GM23338 (cell line): ENCODE results near the gene VPS41. TPM values are rescaled to one million over a fixed set of nuclear protein-coding genes. Genes with fewer than 3 reads are reported as not detected.

Source experiments
- ATAC-seq: fragments of 200-7000 bp; cut with Tn5 transposase; 3 replicates; pipeline ENCODE4 v1.9.1; 2020
- DNase-seq: peaks from one replicate; pipeline ENCODE4 v3.0.0-alpha.2; 2015; ENCODE audit warnings: low spot score
- H2AFZ ChIP-seq: fragments of 200-600 bp; sonication (generic); 2 replicates; pipeline ENCODE4 v1.8.0; 2016; ENCODE audit warnings: antibody characterized with exemption, mild to moderate bottlenecking, moderate library complexity
- H3F3A ChIP-seq: fragments of 200-600 bp; sonication (generic); replicated peaks from 2 replicates; pipeline ENCODE4 v1.8.0; 2017; ENCODE audit warnings: antibody characterized with exemption, mixed run types, low read depth
- H3K27ac ChIP-seq: fragments of 200-600 bp; sonication (generic); 2 replicates; pipeline ENCODE4 v1.6.1; 2016; ENCODE audit warnings: low read depth
- H3K27me3 ChIP-seq: fragments of 200-600 bp; sonication (generic); 2 replicates; pipeline ENCODE4 v1.8.0; 2016; ENCODE audit warnings: mild to moderate bottlenecking, mixed run types, moderate library complexity; ENCODE audit not compliant: insufficient read depth
- H3K36me3 ChIP-seq: fragments of 200-600 bp; sonication (generic); 2 replicates; pipeline ENCODE4 v1.8.0; 2016; ENCODE audit warnings: mild to moderate bottlenecking; ENCODE audit not compliant: insufficient read depth
- H3K4me1 ChIP-seq: fragments of 200-600 bp; sonication (generic); 2 replicates; pipeline ENCODE4 v1.8.0; 2016; ENCODE audit warnings: mild to moderate bottlenecking, moderate library complexity; ENCODE audit not compliant: insufficient read depth
- H3K4me2 ChIP-seq: fragments of 200-600 bp; sonication (generic); 2 replicates; pipeline ENCODE4 v1.7.1; 2017; ENCODE audit warnings: mixed run types
- H3K4me3 ChIP-seq: fragments of 200-600 bp; sonication (generic); 2 replicates; pipeline ENCODE4 v1.6.1; 2016; ENCODE audit warnings: mixed run types
- H3K79me2 ChIP-seq: fragments of 200-600 bp; sonication (generic); replicated peaks from 2 replicates; pipeline ENCODE4 v1.8.0; 2017; ENCODE audit warnings: mild to moderate bottlenecking; ENCODE audit not compliant: insufficient read depth
- H3K9me2 ChIP-seq: fragments of 200-600 bp; sonication (generic); 2 replicates; pipeline ENCODE4 v1.8.0; 2017; ENCODE audit not compliant: insufficient read depth
- H4K20me1 ChIP-seq: fragments of 200-600 bp; sonication (generic); replicated peaks from 2 replicates; pipeline ENCODE4 v1.8.0; 2017; ENCODE audit warnings: mild to moderate bottlenecking; ENCODE audit not compliant: insufficient read depth
- H3K27ac Mint-ChIP-seq: 2 replicates; pipeline ENCODE4 v1.8.0; 2020; ENCODE audit warnings: inconsistent platforms, mild to moderate bottlenecking, moderate library complexity, mixed read lengths
- H3K27me3 Mint-ChIP-seq: 3 replicates; pipeline ENCODE4 v1.8.0; 2022; ENCODE audit warnings: low read depth, mild to moderate bottlenecking, moderate library complexity, mixed read lengths, inconsistent platforms; ENCODE audit not compliant: insufficient read depth, poor library complexity
- H3K36me3 Mint-ChIP-seq: 3 replicates; pipeline ENCODE4 v1.8.0; 2021; ENCODE audit warnings: low read depth, mild to moderate bottlenecking, inconsistent platforms, moderate library complexity, mixed read lengths
- H3K4me1 Mint-ChIP-seq: 3 replicates; pipeline ENCODE4 v1.8.0; 2020; ENCODE audit warnings: mild to moderate bottlenecking, inconsistent platforms, mixed read lengths
- H3K4me3 Mint-ChIP-seq: 3 replicates; pipeline ENCODE4 v1.8.0; 2021; ENCODE audit warnings: moderate library complexity, mild to moderate bottlenecking, inconsistent platforms, mixed read lengths
- H3K9me3 Mint-ChIP-seq: 3 replicates; pipeline ENCODE4 v1.8.0; 2020; ENCODE audit warnings: moderate library complexity, mild to moderate bottlenecking, inconsistent platforms, mixed read lengths
- CREB1 ChIP-seq: fragments of 250-450 bp; sonication (Bioruptor Pico); IDR thresholded peaks from 2 replicates; pipeline ENCODE4 v1.5.0; 2020; ENCODE audit warnings: low read depth, mild to moderate bottlenecking, moderate library complexity
- CTCF ChIP-seq, 2 experiments: fragments of 200-600 bp in 1 of 2; sonication (generic) in 1 of 2; conservative IDR thresholded peaks; 2 replicates each; pipeline versions ENCODE4 v1.5.1 to v1.6.1; 2016 to 2017; ENCODE audit warnings: antibody characterized with exemption in 2 of 2, low read depth in 2 of 2, mild to moderate bottlenecking in 2 of 2, moderate library complexity in 1 of 2
- ETS1 ChIP-seq: IDR thresholded peaks from 2 replicates; pipeline ENCODE4 v1.6.1; 2016; ENCODE audit warnings: antibody characterized with exemption
- EZH2 ChIP-seq: fragments of 200-600 bp; sonication (generic); IDR thresholded peaks from one replicate; pipeline ENCODE4 v1.8.0; 2017; ENCODE audit warnings: antibody characterized with exemption, mild to moderate bottlenecking, low read depth; ENCODE audit not compliant: unreplicated experiment
- JUNB ChIP-seq: IDR thresholded peaks from one replicate; pipeline ENCODE4 v1.6.1; 2016; ENCODE audit warnings: antibody characterized with exemption; ENCODE audit not compliant: unreplicated experiment
- NANOG ChIP-seq: IDR thresholded peaks from 2 replicates; pipeline ENCODE4 v1.6.1; 2016; ENCODE audit warnings: antibody characterized with exemption, borderline replicate concordance
- POLR2AphosphoS5 ChIP-seq: IDR thresholded peaks from 2 replicates; pipeline ENCODE4 v1.6.1; 2016; ENCODE audit warnings: antibody characterized with exemption, low read depth
- REST ChIP-seq: IDR thresholded peaks from one replicate; pipeline ENCODE4 v1.6.1; 2018; ENCODE audit warnings: antibody characterized with exemption; ENCODE audit not compliant: unreplicated experiment
- STAT1 ChIP-seq: IDR thresholded peaks from one replicate; pipeline ENCODE4 v1.6.1; 2016; ENCODE audit warnings: antibody characterized with exemption; ENCODE audit not compliant: unreplicated experiment
- ZNF114 ChIP-seq: fragments of 250-450 bp; sonication (Bioruptor Pico); IDR thresholded peaks from 2 replicates; pipeline ENCODE4 v1.5.0; 2020; ENCODE audit warnings: mild to moderate bottlenecking, moderate library complexity
- ZNF331 ChIP-seq: fragments of 250-450 bp; sonication (Bioruptor Pico); IDR thresholded peaks from 2 replicates; pipeline ENCODE4 v1.5.0; 2020; ENCODE audit warnings: low read depth, mild to moderate bottlenecking, moderate library complexity
- polyA plus RNA-seq: library from polyadenylated mRNA; unstranded; fragments of >200 nt; fragmentation: Nextera tagmentation; extraction: Ambion mirVana; gene quantifications from 2 replicates; pipeline ENCODE4 v1.2.1, GENCODE V29; 2016
- total RNA-seq: library from RNA; depleted of rRNA; stranded (reverse); fragments of >200 nt; shearing (Covaris generic); gene quantifications from 2 replicates; pipeline ENCODE4 v1.2.3, GENCODE V29; 2014

The VPS41 gene
- total and polyA plus RNA-seq, 2 experiments from 2014 or later, result 20.2 to 41.2 TPM

GRCh38 chr7:38699471-38699870 lies 209.5 kb downstream of the VPS41 start:
- H3K36me3 Mint-ChIP-seq, result peaks cover 4% of the 10 kb centered on the region; the same call in 1 of the 3 replicates
- H3K27ac ChIP-seq, result no peak overlapping the region
- no peak overlapping the region for H3K27ac Mint-ChIP-seq
- no peak overlapping the region for H2AFZ ChIP-seq
- no peaks in the 10 kb centered on the region for H3K27me3 ChIP-seq
- no peaks in the 10 kb centered on the region for H3K27me3 Mint-ChIP-seq
- DNase-seq, result no peak
- no peak overlapping the region for H3K4me3 Mint-ChIP-seq
- ATAC-seq, result no peak
- no peaks in the 10 kb centered on the region for H4K20me1 ChIP-seq
- peaks cover 2% of the 10 kb centered on the region; the same call in 1 of the 3 replicates for H3K9me3 Mint-ChIP-seq
- H3K4me1 ChIP-seq, result no peaks in the 10 kb centered on the region
- H3K79me2 ChIP-seq, result no peaks in the 10 kb centered on the region
- no peak overlapping the region for H3K4me3 ChIP-seq
- H3K4me1 Mint-ChIP-seq, result no peaks in the 10 kb centered on the region
- H3F3A ChIP-seq, result no peaks in the 10 kb centered on the region
- no peaks in the 10 kb centered on the region for H3K36me3 ChIP-seq
- TF ChIP-seq STAT1 (no peak), POLR2AphosphoS5 (no peak), CREB1 (CRISPR knock-in tag) (no peak), ZNF114 (CRISPR knock-in tag) (no peak), ZNF331 (CRISPR knock-in tag) (no peak), EZH2 (no peak), JUNB (no peak), ETS1 (no peak), NANOG (no peak), REST (no peak)
- no peaks in the 10 kb centered on the region for H3K9me2 ChIP-seq
- H3K4me2 ChIP-seq, result no peak overlapping the region

- Mint-ChIP-seq H3K27me3 (no peaks in the 10 kb centered on the region), H3K4me3 (no peak overlapping the region), H3K4me1 (no peaks in the 10 kb centered on the region), H3K27ac (no peak overlapping the region), H3K36me3 (peaks cover 4% of the 10 kb centered on the region; the same call in 1 of the 3 replicates), H3K9me3 (peaks cover 2% of the 10 kb centered on the region; the same call in 1 of the 3 replicates)
- Histone ChIP-seq H3K27ac (no peak overlapping the region), H3K27me3 (no peaks in the 10 kb centered on the region), H3K9me2 (no peaks in the 10 kb centered on the region), H3K36me3 (no peaks in the 10 kb centered on the region), H3F3A (no peaks in the 10 kb centered on the region), H2AFZ (no peak overlapping the region), H3K4me3 (no peak overlapping the region), H3K79me2 (no peaks in the 10 kb centered on the region), H3K4me1 (no peaks in the 10 kb centered on the region), H4K20me1 (no peaks in the 10 kb centered on the region), H3K4me2 (no peak overlapping the region)
- DNase-seq, result no peak
- ATAC-seq, result no peak
- TF ChIP-seq EZH2 (no peak), NANOG (no peak), CREB1 (CRISPR knock-in tag) (no peak), ZNF331 (CRISPR knock-in tag) (no peak), REST (no peak), CTCF (conservative IDR thresholded peaks at IDR 0.05; ENCODE audit: low read depth in 2 of 2) (no peak), JUNB (no peak)
Observed at GRCh38 chr7:38694326-38694725, 214.7 kb downstream of the VPS41 start.
